GM21717 (cell line): ENCODE results near the gene CDH13.

Source experiments
- ATAC-seq: cut with Tn5 transposase; IDR thresholded peaks from one replicate; pipeline ENCODE4 v1.9.1; 2021; ENCODE audit warnings: mild to moderate bottlenecking, moderate library complexity; ENCODE audit not compliant: unreplicated experiment

Gene CDH13

GRCh38 chr16:83804366-83804765 lies 1177.6 kb downstream of the CDH13 start:
- ATAC-seq = no peak

GRCh38 chr16:83806036-83806435 lies 1179.3 kb downstream of the CDH13 start:
- ATAC-seq = no peak

GRCh38 chr16:83806731-83807130 lies 1180.0 kb downstream of the CDH13 start:
- ATAC-seq = no peak

- ATAC-seq = peak; percentile 16
Measured at GRCh38 chr16:83807327-83807709, 1180.5 kb downstream of the CDH13 start.

- ATAC-seq = peak; percentile 94
Measured at GRCh38 chr16:83807710-83808572, 1181.2 kb downstream of the CDH13 start, which contains the start of gene HSBP1. Gene HSBP1 (plus strand): TSS chr16:83807978. CDS start chr16:83808077, 99 bp downstream.

- ATAC-seq = no peak
Measured at GRCh38 chr16:83808573-83809014, 1181.8 kb downstream of the CDH13 start.

- ATAC-seq = no peak
Measured at GRCh38 chr16:83809092-83809491, 1182.3 kb downstream of the CDH13 start.

- no peak for ATAC-seq
Measured at GRCh38 chr16:83810901-83811300, 1184.1 kb downstream of the CDH13 start.

- no peak for ATAC-seq
Measured at GRCh38 chr16:83813823-83814658, 1187.3 kb downstream of the CDH13 start.

GRCh38 chr16:83814659-83814985 lies 1187.9 kb downstream of the CDH13 start:
- no peak for ATAC-seq

- no peak for ATAC-seq
Measured at GRCh38 chr16:83817022-83817421, 1190.3 kb downstream of the CDH13 start.

- no peak for ATAC-seq
Measured at GRCh38 chr16:83818276-83818675, 1191.5 kb downstream of the CDH13 start.

GRCh38 chr16:83819361-83819760 lies 1192.6 kb downstream of the CDH13 start:
- ATAC-seq = no peak

- ATAC-seq = peak; percentile 90
Measured at GRCh38 chr16:83826146-83826913, 1199.6 kb downstream of the CDH13 start.

- no peak for ATAC-seq
Measured at GRCh38 chr16:83830091-83830768, 1203.5 kb downstream of the CDH13 start.

- ATAC-seq = no peak
Measured at GRCh38 chr16:83830769-83831455, 1204.1 kb downstream of the CDH13 start.

- no peak for ATAC-seq
Measured at GRCh38 chr16:83831456-83831987, 1204.8 kb downstream of the CDH13 start.

GRCh38 chr16:83833921-83834320 lies 1207.2 kb downstream of the CDH13 start:
- ATAC-seq = no peak
